AG04449 (cell line): Measurements from ENCODE around the gene CTSC.

Source experiments
- CTCF ChIA-PET: fragments of 350-600 bp; formaldehyde crosslinking; extraction: SDS; loops from one replicate; lab custom pipeline; 2021; ENCODE audit warnings: antibody characterized with exemption; lab: Yijun Ruan, JAX
- POLR2A ChIA-PET: fragments of 400-600, 350-600 bp; formaldehyde crosslinking; extraction: SDS; loops from one replicate; lab custom pipeline; 2020; ENCODE audit warnings: antibody characterized with exemption, inconsistent platforms; lab: Yijun Ruan, JAX
- DNase-seq: peaks from one replicate; pipeline ENCODE4 v3.0.0-alpha.2; 2010; ENCODE audit warnings: low read depth, low spot score
- H3K4me3 ChIP-seq: 2 replicates; pipeline ENCODE4 v1.5.1; 2011; ENCODE audit warnings: low read depth, mild to moderate bottlenecking, control low read depth, low read length
- TF ChIP-seq, protein P1 (sequence below): IDR thresholded peaks from one replicate; pipeline ENCODE4 v1.5.1; 2011; ENCODE audit warnings: mild to moderate bottlenecking, moderate library complexity, low read length, control low read depth, inconsistent platforms; ENCODE audit not compliant: insufficient read depth; ENCODE audit errors: missing control alignments

The CTSC gene

DNA sequence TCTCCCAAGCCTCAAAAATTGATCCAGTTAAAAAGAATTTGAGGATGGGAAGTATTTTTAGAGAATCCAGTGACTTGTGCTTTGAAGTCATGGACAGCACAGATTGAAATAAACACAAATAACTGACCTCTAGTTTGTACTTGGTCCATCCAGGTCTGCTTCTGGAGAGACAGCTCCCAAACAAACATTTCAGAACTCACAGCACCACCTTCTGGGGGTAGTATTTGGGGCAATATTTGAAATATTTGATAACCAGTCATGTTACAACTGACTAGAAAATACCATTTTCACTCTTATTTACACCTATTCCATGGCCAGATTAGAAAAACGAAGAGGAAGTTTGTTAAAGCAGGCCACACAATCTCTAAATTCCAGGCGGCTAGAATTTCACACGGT, 56.2 kb downstream of the CTSC start:
- ChIA-PET POLR2A (no interaction called here), CTCF (interaction anchor here (0.8 to 2.3 kb wide), 4 partner anchors 12 to 263 kb away, joined by 3 to 8 read pairs (median 3); no protein-coding TSS in a partner anchor)
- H3K4me3 ChIP-seq = no peak overlapping the region
- TF ChIP-seq, protein P1, sequence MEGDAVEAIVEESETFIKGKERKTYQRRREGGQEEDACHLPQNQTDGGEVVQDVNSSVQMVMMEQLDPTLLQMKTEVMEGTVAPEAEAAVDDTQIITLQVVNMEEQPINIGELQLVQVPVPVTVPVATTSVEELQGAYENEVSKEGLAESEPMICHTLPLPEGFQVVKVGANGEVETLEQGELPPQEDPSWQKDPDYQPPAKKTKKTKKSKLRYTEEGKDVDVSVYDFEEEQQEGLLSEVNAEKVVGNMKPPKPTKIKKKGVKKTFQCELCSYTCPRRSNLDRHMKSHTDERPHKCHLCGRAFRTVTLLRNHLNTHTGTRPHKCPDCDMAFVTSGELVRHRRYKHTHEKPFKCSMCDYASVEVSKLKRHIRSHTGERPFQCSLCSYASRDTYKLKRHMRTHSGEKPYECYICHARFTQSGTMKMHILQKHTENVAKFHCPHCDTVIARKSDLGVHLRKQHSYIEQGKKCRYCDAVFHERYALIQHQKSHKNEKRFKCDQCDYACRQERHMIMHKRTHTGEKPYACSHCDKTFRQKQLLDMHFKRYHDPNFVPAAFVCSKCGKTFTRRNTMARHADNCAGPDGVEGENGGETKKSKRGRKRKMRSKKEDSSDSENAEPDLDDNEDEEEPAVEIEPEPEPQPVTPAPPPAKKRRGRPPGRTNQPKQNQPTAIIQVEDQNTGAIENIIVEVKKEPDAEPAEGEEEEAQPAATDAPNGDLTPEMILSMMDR = no peak
- no peak for DNase-seq

DNA sequence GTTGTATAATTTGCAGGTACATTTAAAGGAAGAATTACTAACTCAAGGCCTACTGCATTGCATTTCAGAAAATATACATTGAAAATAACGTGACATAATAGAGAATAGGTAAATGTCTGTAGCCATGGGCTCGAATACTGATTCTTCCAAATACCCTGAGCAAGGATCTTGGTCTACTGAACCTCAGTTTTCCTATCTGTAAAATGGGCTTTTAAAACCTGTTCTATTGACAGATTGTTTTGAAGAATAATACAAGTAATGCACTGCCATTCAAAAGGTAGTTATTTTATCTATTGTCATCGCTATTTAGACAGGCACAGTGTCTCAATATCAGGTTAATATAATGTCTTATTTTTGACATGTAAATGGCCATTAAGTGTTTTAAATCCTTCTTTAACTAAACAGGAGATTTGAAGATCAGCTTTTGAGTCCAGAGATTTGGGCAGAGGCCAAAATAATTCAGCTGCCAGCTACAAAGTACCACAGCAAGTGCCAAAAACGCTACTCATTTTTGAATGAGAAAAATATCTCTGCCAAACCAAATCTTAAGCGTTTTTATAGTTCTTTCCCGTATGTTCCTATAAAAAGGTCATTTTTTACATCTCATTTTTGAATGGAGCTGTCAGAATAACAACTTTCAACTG, 56.7 kb downstream of the CTSC start:
- H3K4me3 ChIP-seq = no peak overlapping the region
- POLR2A ChIA-PET = no interaction called here
- no peak for DNase-seq
- TF ChIP-seq, protein P1 = no peak
- CTCF ChIA-PET = interaction anchor here (0.8 to 2.3 kb wide), 3 partner anchors 17 to 263 kb away, joined by 3 to 8 read pairs (median 3); no protein-coding TSS in a partner anchor

DNA sequence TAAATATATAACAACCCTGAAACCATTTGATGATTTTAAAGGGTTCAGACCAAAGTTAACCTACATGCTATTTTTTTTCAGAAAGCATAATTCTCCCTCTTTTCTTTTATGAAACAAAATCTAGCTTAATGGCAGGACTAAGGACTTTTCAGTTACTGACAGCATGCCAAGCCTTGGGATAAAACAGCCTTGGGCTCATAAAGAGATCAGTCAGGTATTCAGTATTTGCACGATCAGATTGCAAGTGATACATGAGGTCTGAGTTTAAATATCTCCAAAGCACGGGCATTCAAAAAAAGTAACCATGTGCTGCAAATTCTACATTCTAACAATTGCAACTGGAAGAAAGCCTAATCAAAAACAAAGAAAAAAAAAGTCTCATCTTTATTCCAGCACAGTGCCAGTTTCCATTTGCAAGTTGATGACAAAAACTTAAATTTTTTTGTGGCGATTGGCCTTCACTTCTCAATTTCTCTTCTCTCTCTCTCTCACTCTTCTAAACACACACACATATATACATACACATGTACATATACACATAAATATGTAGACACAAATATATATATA, 60.1 kb downstream of the CTSC start:
- ChIA-PET POLR2A (no interaction called here), CTCF (interaction anchor here (0.6 kb wide), 1 partner anchor 46 kb away, joined by 3 read pairs; no protein-coding TSS in a partner anchor)
- TF ChIP-seq, protein P1 = no peak

DNA sequence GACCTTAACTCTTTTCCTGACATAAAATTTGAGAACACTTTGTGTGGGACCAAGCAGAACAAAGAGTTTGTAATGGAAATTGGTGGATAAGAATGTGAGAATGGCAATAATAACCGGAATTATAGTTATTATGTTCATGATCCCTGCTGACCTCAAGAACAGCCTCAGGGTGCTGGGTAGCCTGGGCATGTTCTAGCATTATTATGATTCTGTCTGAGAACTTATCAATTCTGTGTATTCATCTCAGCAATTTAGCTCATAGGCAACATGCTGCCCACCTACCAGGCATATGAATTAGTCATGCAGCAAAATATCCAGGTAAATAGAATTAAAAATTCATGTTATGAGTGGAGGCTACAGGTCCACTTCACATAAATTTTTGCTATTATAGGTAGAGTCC, 61.9 kb downstream of the CTSC start:
- TF ChIP-seq, protein P1 = no peak
- POLR2A ChIA-PET = no interaction called here
- no peak for DNase-seq
- CTCF ChIA-PET = no interaction called here
- H3K4me3 ChIP-seq = no peak overlapping the region

More for the DNA sequence above, 60.1 kb downstream of the CTSC start:
- DNase-seq = no peak
- no peak overlapping the region for H3K4me3 ChIP-seq

DNA sequence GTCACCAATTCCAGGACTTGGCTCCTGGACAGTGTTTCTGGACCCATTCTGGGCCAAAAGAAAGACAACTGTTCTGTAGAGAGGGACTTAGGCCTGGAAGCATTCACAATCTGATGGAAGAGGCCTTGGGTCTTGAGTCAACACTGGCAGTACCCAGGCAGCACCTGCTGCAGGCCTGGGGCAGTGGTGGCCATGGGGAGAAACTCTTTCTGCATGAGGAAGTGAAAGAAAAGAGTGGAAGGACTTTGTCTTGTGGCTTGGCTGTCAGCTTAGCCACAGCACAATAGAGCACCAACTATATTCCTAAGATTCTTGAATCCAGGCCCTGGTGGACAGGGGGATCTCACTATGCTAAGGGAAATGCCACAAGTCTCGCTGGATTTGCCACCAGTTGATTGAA, 70.6 kb downstream of the CTSC start:
- H3K4me3 ChIP-seq = no peak overlapping the region
- DNase-seq = no peak
- TF ChIP-seq, protein P1 = no peak
- ChIA-PET CTCF (no interaction called here), POLR2A (no interaction called here)

DNA sequence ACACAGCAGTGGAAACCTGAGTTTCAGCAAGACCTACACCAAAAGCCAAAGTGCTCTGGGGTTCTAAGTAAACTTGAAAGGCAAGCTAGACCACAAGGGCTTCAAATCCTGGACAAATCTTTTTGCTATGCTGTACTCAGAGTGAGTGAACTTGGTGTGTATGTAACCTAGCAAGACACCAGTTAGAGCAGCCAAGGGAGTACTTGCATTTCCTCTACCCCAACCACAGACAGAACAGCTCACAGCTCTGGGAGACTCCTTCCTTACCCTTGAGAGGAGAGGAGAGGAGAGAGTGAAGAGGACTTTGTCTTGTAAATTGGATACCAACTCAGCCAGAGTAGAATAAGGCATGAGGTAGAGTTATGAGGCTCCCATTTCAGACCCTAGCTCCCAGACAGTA, 71.4 kb downstream of the CTSC start:
- CTCF ChIA-PET = no interaction called here
- no peak overlapping the region for H3K4me3 ChIP-seq
- TF ChIP-seq, protein P1 = no peak
- POLR2A ChIA-PET = no interaction called here
- DNase-seq = no peak
